Endothelial cell of umbilical vein (primary cell): ENCODE results near the gene LRRN3. TPM values are rescaled to one million over a fixed set of nuclear protein-coding genes. Genes with fewer than 3 reads are reported as not detected.

ENCODE experiments used
- BruUV-seq: library from RNA; stranded (reverse); fragments of 400-500 nt; replicated peaks from 2 replicates; lab custom pipeline; 2021; lab: Mats Ljungman, UMichigan
- CTCF ChIA-PET: fragments of 300-600, 350-600 bp; sonication (Branson Sonifier 250); formaldehyde crosslinking; loops from one replicate; lab custom pipeline; 2021; ENCODE audit warnings: antibody characterized with exemption, inconsistent platforms; lab: Charles Lee
- POLR2A ChIA-PET: fragments of 300-600, 350-600 bp; sonication (Branson Sonifier 250); formaldehyde crosslinking; loops from one replicate; lab custom pipeline; 2021; ENCODE audit warnings: antibody characterized with exemption, inconsistent platforms; lab: Charles Lee
- DNase-seq: peaks from one replicate; pipeline ENCODE4 v3.0.0-alpha.2; 2011; ENCODE audit warnings: low read depth, low spot score
- FAIRE-seq: peaks from 2 replicates; lab custom pipeline; 2011; peaks lifted over from hg19 to GRCh38; lab: Jason Lieb, UNC
- H2AFZ ChIP-seq: 2 replicates; pipeline ENCODE4 v1.6.0; 2012; ENCODE audit warnings: low read depth, low read length, control low read depth, inconsistent platforms
- H3K27ac ChIP-seq: 2 replicates; pipeline ENCODE4 v1.5.1; 2011; ENCODE audit warnings: low read depth, mild to moderate bottlenecking, control low read depth, low read length, moderate library complexity; ENCODE audit not compliant: insufficient read depth
- H3K27me3 ChIP-seq, 2 experiments: 2 replicates each; pipeline versions ENCODE4 v1.6.0 to v1.6.1; 2011; ENCODE audit warnings: low read length in 2 of 2, mixed read lengths in 1 of 2; ENCODE audit not compliant: control insufficient read depth in 2 of 2, insufficient read depth in 2 of 2
- H3K36me3 ChIP-seq, 2 experiments: 2 replicates in 1 of 2; 3 replicates in 1 of 2; pipeline ENCODE4 v1.5.1; 2011; ENCODE audit warnings: low read length in 2 of 2, mild to moderate bottlenecking in 1 of 2, moderate library complexity in 1 of 2; ENCODE audit not compliant: control insufficient read depth in 2 of 2, insufficient read depth in 2 of 2; ENCODE audit errors: extremely low read depth in 1 of 2
- H3K4me1 ChIP-seq: 3 replicates; pipeline ENCODE4 v1.5.1; 2011; ENCODE audit warnings: mild to moderate bottlenecking, low read length; ENCODE audit not compliant: control insufficient read depth, insufficient read depth; ENCODE audit errors: extremely low read depth
- H3K4me2 ChIP-seq: 2 replicates; pipeline ENCODE4 v1.6.1; 2011; ENCODE audit warnings: low read length, control low read depth, mixed read lengths; ENCODE audit not compliant: insufficient read depth
- H3K4me3 ChIP-seq, 3 experiments: fragments of 200-600 bp in 1 of 3; sonication (generic), shearing (Covaris generic) in 1 of 3; replicated peaks in 1 of 3; 2 replicates each; pipeline ENCODE4 v1.5.1; 2011 to 2016; ENCODE audit warnings: control low read depth in 3 of 3, low read length in 3 of 3, mild to moderate bottlenecking in 2 of 3, inconsistent platforms in 1 of 3, low read depth in 1 of 3, moderate library complexity in 1 of 3; ENCODE audit not compliant: insufficient read depth in 1 of 3
- H3K79me2 ChIP-seq: 2 replicates; pipeline ENCODE4 v1.6.0; 2012; ENCODE audit warnings: low read length, inconsistent platforms; ENCODE audit not compliant: control insufficient read depth, insufficient read depth
- H3K9ac ChIP-seq: replicated peaks from 2 replicates; pipeline ENCODE3; 2011; ENCODE audit warnings: low read length, control low read depth; ENCODE audit not compliant: insufficient read depth; ENCODE audit errors: extremely low read depth
- H3K9me1 ChIP-seq: replicated peaks from 3 replicates; pipeline ENCODE4 v1.6.0; 2011; ENCODE audit warnings: mild to moderate bottlenecking, low read length; ENCODE audit not compliant: control insufficient read depth, insufficient read depth; ENCODE audit errors: extremely low read depth
- H3K9me3 ChIP-seq: replicated peaks from 2 replicates; pipeline ENCODE4 v1.5.1; 2012; ENCODE audit warnings: low read length, inconsistent platforms; ENCODE audit not compliant: control insufficient read depth, insufficient read depth
- H4K20me1 ChIP-seq: replicated peaks from 2 replicates; pipeline ENCODE3; 2011; ENCODE audit warnings: mild to moderate bottlenecking, low read length; ENCODE audit not compliant: control insufficient read depth, insufficient read depth; ENCODE audit errors: extremely low read depth
- CTCF ChIP-seq, 2 donors: IDR thresholded peaks; 1 replicate in 1 of 2; 2 replicates in 1 of 2; pipeline ENCODE4 v1.5.1; 2011; ENCODE audit warnings: low read length in 2 of 2, mild to moderate bottlenecking in 2 of 2, moderate library complexity in 2 of 2, control low read depth in 1 of 2, inconsistent platforms in 1 of 2, low read depth in 1 of 2; ENCODE audit not compliant: insufficient read depth in 1 of 2; ENCODE audit errors: extremely low read depth in 1 of 2
- EZH2 ChIP-seq: IDR thresholded peaks from 2 replicates; pipeline ENCODE4 v1.6.1; 2012; ENCODE audit warnings: borderline replicate concordance, low read depth, mild to moderate bottlenecking, moderate library complexity, low read length, inconsistent platforms; ENCODE audit not compliant: severe bottlenecking
- FOS ChIP-seq: IDR thresholded peaks from 2 replicates; pipeline ENCODE4 v1.6.1; 2011; ENCODE audit warnings: mild to moderate bottlenecking, low read length, moderate library complexity, borderline replicate concordance; ENCODE audit not compliant: insufficient read depth
- GATA2 ChIP-seq: IDR thresholded peaks from 2 replicates; pipeline ENCODE4 v1.7.0; 2011; ENCODE audit warnings: low read depth, mild to moderate bottlenecking, moderate library complexity, mixed read lengths, low read length; ENCODE audit not compliant: insufficient read length, insufficient read depth
- JUN ChIP-seq: IDR thresholded peaks from 2 replicates; pipeline ENCODE4 v1.6.1; 2011; ENCODE audit warnings: borderline replicate concordance, low read depth; ENCODE audit not compliant: insufficient read length, insufficient read depth
- MAX ChIP-seq: IDR thresholded peaks from 2 replicates; pipeline ENCODE4 v1.6.1; 2011; ENCODE audit not compliant: insufficient read depth, insufficient read length
- MYC ChIP-seq: IDR thresholded peaks from one replicate; pipeline ENCODE4 v1.6.1; 2011; ENCODE audit warnings: mild to moderate bottlenecking, low read depth, low read length
- POLR2A ChIP-seq: IDR thresholded peaks from 2 replicates; pipeline ENCODE4 v1.6.1; 2012; ENCODE audit warnings: low read depth, mild to moderate bottlenecking, control low read depth, low read length
- POLR2AphosphoS5 ChIP-seq: IDR thresholded peaks from 2 replicates; pipeline ENCODE4 v1.6.1; 2012; ENCODE audit warnings: low read depth, mild to moderate bottlenecking, control low read depth, low read length, moderate library complexity; ENCODE audit not compliant: insufficient read depth
- dilution Hi-C: fragments of 300-500 bp; cut with MboI; formaldehyde crosslinking; loops from one replicate; pipeline ENCODE4 v1.15.0; 2019; ENCODE audit warnings: low sequenced_read_pairs; ENCODE audit not compliant: extremely low pct_ligation_motif_present
- intact Hi-C: fragments of 100-400 bp; cut with micrococcal nuclease; formaldehyde crosslinking; loops from one replicate; pipeline ENCODE4 v1.10.0; 2022
- polyA plus RNA-seq, 4 experiments: library from polyadenylated mRNA; depleted of rRNA in 3 of 4; stranded (reverse) in 3 of 4; unstranded in 1 of 4; fragments of >200 nt; gene quantifications; 2 replicates each; pipeline versions ENCODE4 v1.2.1 to v1.2.3, GENCODE V29; 2011 to 2012; ENCODE audit warnings: missing spikeins in 1 of 4
- total RNA-seq: library from RNA; stranded (reverse); gene quantifications from 2 replicates; pipeline ENCODE4 v1.2.3, GENCODE V29; 2021

The LRRN3 gene
- total and polyA plus RNA-seq, 2 donors (not counting 3 experiments of a cell fraction or from before 2014, with no cell fraction given): not detected

DNA sequence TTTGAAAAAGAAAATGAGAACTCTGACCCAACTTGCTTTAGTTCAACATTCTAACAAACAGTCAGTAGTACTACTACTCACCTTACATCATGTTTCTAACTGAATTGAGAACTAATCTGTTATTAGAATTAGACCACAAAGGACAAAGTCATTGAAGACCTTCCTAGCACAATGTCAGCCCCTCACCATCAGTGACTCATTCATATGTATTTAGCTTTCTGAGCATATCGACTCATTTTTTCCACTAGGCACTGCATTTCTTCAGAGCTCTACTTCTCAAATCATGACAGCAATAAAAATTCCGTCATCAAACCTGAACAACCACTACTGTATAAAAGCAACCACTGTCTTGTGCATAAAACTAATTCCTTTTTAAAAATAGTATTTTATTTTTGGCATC, 4.4 kb upstream of the LRRN3 start:
- H3K4me3 ChIP-seq: no peak overlapping the region
- no peak overlapping the region for H3K4me2 ChIP-seq
- no peak overlapping the region for H3K27ac ChIP-seq
- CTCF ChIA-PET: interaction anchor here (1.1 to 1.8 kb wide), 2 partner anchors 8 to 12 kb away, joined by 3 to 8 read pairs; no protein-coding TSS in a partner anchor
- intact Hi-C loops (loop anchor here (5.0 kb wide), 1 partner anchor 651 kb away; no protein-coding TSS in a partner anchor), dilution Hi-C loops (no loop called here)
- H3K9me3 ChIP-seq: no peaks in the 10 kb centered on the region
- POLR2A ChIA-PET: no interaction called here
- no peaks in the 10 kb centered on the region for H3K27me3 ChIP-seq
- DNase-seq (no peak), FAIRE-seq (no peak)
- no peak overlapping the region for H3K9ac ChIP-seq
- H3K9me1 ChIP-seq: no peaks in the 10 kb centered on the region
- H3K4me1 ChIP-seq: no peaks in the 10 kb centered on the region
- H2AFZ ChIP-seq: no peak overlapping the region
- TF ChIP-seq EZH2 (no peak), JUN (peak; percentile 6)
- H4K20me1 ChIP-seq: no peaks in the 10 kb centered on the region
- no peaks in the 10 kb centered on the region for H3K79me2 ChIP-seq
- no TSS peak for BruUV-seq
- H3K36me3 ChIP-seq: no peaks in the 10 kb centered on the region

GRCh38 chr7:111088328-111088727, 2.6 kb upstream of the LRRN3 start:
- CTCF ChIA-PET: interaction anchor here (1.0 kb wide), 2 partner anchors 9 to 11 kb away, joined by 3 read pairs; no protein-coding TSS in a partner anchor
- intact Hi-C loops: loop anchor here (2.0 to 5.0 kb wide), 2 partner anchors 58 to 649 kb away; no protein-coding TSS in a partner anchor

More at GRCh38 chr7:111088328-111088727, 2.6 kb upstream of the LRRN3 start:
- POLR2A ChIA-PET: no interaction called here
- no peak overlapping the region for H3K27ac ChIP-seq
- H3K9me3 ChIP-seq: no peaks in the 10 kb centered on the region
- H4K20me1 ChIP-seq: no peaks in the 10 kb centered on the region
- H3K9ac ChIP-seq: no peak overlapping the region
- TF ChIP-seq POLR2A: no peak
- TF ChIP-seq CTCF (IDR thresholded peaks at IDR 0.05; ENCODE audit: extremely low read depth in 1 of 2, insufficient read depth in 1 of 2, low read depth in 1 of 2, low read length in 2 of 2): no peak
- TF ChIP-seq FOS: no peak
- TF ChIP-seq MAX: no peak
- TF ChIP-seq GATA2: no peak
- no peak for TF ChIP-seq MYC
- TF ChIP-seq POLR2AphosphoS5: no peak
- no peak for TF ChIP-seq EZH2
- TF ChIP-seq JUN: no peak
- no peak overlapping the region for H2AFZ ChIP-seq
- H3K36me3 ChIP-seq: no peaks in the 10 kb centered on the region
- dilution Hi-C loops: no loop called here
- peaks cover 3% of the 10 kb centered on the region for H3K4me1 ChIP-seq
- no TSS peak for BruUV-seq
- DNase-seq (no peak), FAIRE-seq (no peak)
- no peak overlapping the region for H3K4me2 ChIP-seq
- H3K4me3 ChIP-seq: no peak overlapping the region
- no peaks in the 10 kb centered on the region for H3K79me2 ChIP-seq
- H3K9me1 ChIP-seq: no peaks in the 10 kb centered on the region
- H3K27me3 ChIP-seq: no peaks in the 10 kb centered on the region
